ENCODE results near the gene INCA1. TPM values are rescaled to one million over a fixed set of nuclear protein-coding genes. Genes with fewer than 3 reads are reported as not detected.

The INCA1 gene
- total RNA-seq, 1 experiment from 2014 or later, result 1.3 TPM

- no peak overlapping the region for H4K5ac ChIP-seq (ENCODE audit: insufficient read length, low read depth, low read length)
- H3K79me2 ChIP-seq (ENCODE audit: insufficient read depth, low read length), result peaks cover 4% of the 10 kb centered on the region; the same call in 1 of the 2 replicates
- H3K18ac ChIP-seq (ENCODE audit: insufficient read length, low read depth, low read length), result no peak overlapping the region
- H4K20me1 ChIP-seq (ENCODE audit: control insufficient read depth, insufficient read depth, insufficient read length), result no peaks in the 10 kb centered on the region
- H3K27ac ChIP-seq (ENCODE audit: insufficient read length, low read depth, low read length), result no peak overlapping the region
- H2AFZ ChIP-seq (ENCODE audit: low read length), result no peak overlapping the region
- peaks cover 9 to 16% of the 10 kb centered on the region in 2 experiments for H3K4me1 Mint-ChIP-seq
- no peak overlapping the region for H2BK12ac ChIP-seq (ENCODE audit: insufficient read length, low read depth, low read length)
- no peak overlapping the region for H3K56ac ChIP-seq (ENCODE audit: insufficient read length, low read depth, low read length)
- peaks cover 5% of the 10 kb centered on the region for H3K23me2 ChIP-seq (ENCODE audit: insufficient read length, low read depth, low read length, poor library complexity, severe bottlenecking)
- no peak overlapping the region for H3T11ph ChIP-seq (ENCODE audit: low read length)
- H3K23ac ChIP-seq (ENCODE audit: insufficient read length, low read depth, low read length), result no peak overlapping the region
- TF ChIP-seq, protein P1, sequence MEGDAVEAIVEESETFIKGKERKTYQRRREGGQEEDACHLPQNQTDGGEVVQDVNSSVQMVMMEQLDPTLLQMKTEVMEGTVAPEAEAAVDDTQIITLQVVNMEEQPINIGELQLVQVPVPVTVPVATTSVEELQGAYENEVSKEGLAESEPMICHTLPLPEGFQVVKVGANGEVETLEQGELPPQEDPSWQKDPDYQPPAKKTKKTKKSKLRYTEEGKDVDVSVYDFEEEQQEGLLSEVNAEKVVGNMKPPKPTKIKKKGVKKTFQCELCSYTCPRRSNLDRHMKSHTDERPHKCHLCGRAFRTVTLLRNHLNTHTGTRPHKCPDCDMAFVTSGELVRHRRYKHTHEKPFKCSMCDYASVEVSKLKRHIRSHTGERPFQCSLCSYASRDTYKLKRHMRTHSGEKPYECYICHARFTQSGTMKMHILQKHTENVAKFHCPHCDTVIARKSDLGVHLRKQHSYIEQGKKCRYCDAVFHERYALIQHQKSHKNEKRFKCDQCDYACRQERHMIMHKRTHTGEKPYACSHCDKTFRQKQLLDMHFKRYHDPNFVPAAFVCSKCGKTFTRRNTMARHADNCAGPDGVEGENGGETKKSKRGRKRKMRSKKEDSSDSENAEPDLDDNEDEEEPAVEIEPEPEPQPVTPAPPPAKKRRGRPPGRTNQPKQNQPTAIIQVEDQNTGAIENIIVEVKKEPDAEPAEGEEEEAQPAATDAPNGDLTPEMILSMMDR (conservative IDR thresholded peaks at IDR 0.05), result no peak
- H4K91ac ChIP-seq (ENCODE audit: insufficient read length, low read depth, low read length), result no peak overlapping the region
- DNase-seq, result no peak
- no peak overlapping the region for H3K4me3 Mint-ChIP-seq
- H3K4me1 ChIP-seq (ENCODE audit: insufficient read depth, low read length), result peaks cover 2% of the 10 kb centered on the region
- H4K8ac ChIP-seq (replicated peaks; ENCODE audit: insufficient read length, low read depth, low read length), result no peak overlapping the region
- no peak overlapping the region for H2BK5ac ChIP-seq (ENCODE audit: insufficient read length, low read length)
- H3K27ac Mint-ChIP-seq, result no peak overlapping the region; a peak in 1 of 7 replicates
- peaks cover 58 to 77% (median 72%) of the 10 kb centered on the region in 3 experiments for H3K36me3 Mint-ChIP-seq (ENCODE audit: insufficient read depth in 1 of 3, low read depth in 3 of 3)
- no peak overlapping the region for H3K9ac ChIP-seq (ENCODE audit: extremely low read depth, insufficient read length, low read length)
- H2AK5ac ChIP-seq (ENCODE audit: insufficient read length, low read length), result no peak overlapping the region
- H3K27me3 ChIP-seq (ENCODE audit: insufficient read depth, low read length), result no peaks in the 10 kb centered on the region
- no peaks in the 10 kb centered on the region for H3K9me3 ChIP-seq (ENCODE audit: control insufficient read depth, low read depth, low read length)
- no peaks in the 10 kb centered on the region for H3K9me3 Mint-ChIP-seq
- no peak overlapping the region for H3K14ac ChIP-seq (ENCODE audit: insufficient read depth, low read length)
- no peak overlapping the region for H2BK20ac ChIP-seq (ENCODE audit: low read depth, low read length, poor library complexity, severe bottlenecking)
- H3K4me2 ChIP-seq (ENCODE audit: insufficient read depth, insufficient read length, low read length), result no peak overlapping the region
- no peaks in the 10 kb centered on the region for H3K27me3 Mint-ChIP-seq (ENCODE audit: low read depth)
- WGBS (ENCODE audit: extremely low coverage, insufficient read length, low lambda C conversion rate), result no CpG with 5 or more reads among the region's 18 CpGs
- H2BK15ac ChIP-seq (ENCODE audit: low read depth, low read length), result no peak overlapping the region
- H3K79me1 ChIP-seq (ENCODE audit: insufficient read depth, low read depth, low read length, poor library complexity, severe bottlenecking), result peaks cover 8% of the 10 kb centered on the region
- H2BK120ac ChIP-seq (ENCODE audit: low read depth, low read length, poor library complexity, severe bottlenecking), result no peak overlapping the region
- no peak overlapping the region for H3K4ac ChIP-seq (ENCODE audit: low read depth, low read length)
Measured at GRCh38 chr17:5003214-5003867, 6.0 kb upstream of the INCA1 start.

All from H9 (cell line).